Nephron progenitor cell (in vitro differentiated cells): ENCODE data around the gene SELPLG.
A peak's percentile ranks its signal among the peaks of the same experiment; 100 is the strongest.

Experiments used
- DNase-seq: peaks from one replicate; pipeline ENCODE4 v3.0.0; 2021
- H3K27ac Mint-ChIP-seq: 2 replicates; pipeline ENCODE4 v1.8.0; 2021; ENCODE audit warnings: mild to moderate bottlenecking, moderate library complexity, mixed read lengths
- H3K27me3 Mint-ChIP-seq: 2 replicates; pipeline ENCODE4 v1.8.0; 2021; ENCODE audit warnings: mild to moderate bottlenecking, low read depth, mixed read lengths; ENCODE audit not compliant: poor library complexity
- H3K36me3 Mint-ChIP-seq: 2 replicates; pipeline ENCODE4 v1.8.0; 2021; ENCODE audit warnings: low read depth, mixed read lengths
- H3K4me1 Mint-ChIP-seq: 2 replicates; pipeline ENCODE4 v1.8.0; 2021; ENCODE audit warnings: mixed read lengths
- H3K4me3 Mint-ChIP-seq: 2 replicates; pipeline ENCODE4 v1.8.0; 2021; ENCODE audit warnings: mild to moderate bottlenecking, moderate library complexity, mixed read lengths
- H3K9me3 Mint-ChIP-seq: 2 replicates; pipeline ENCODE4 v1.8.0; 2021; ENCODE audit warnings: mild to moderate bottlenecking, moderate library complexity, mixed read lengths
- TF ChIP-seq, protein P1 (sequence below): fragments of 200-600 bp; sonication (generic); IDR thresholded peaks from 2 replicates; pipeline ENCODE4 v1.5.0; 2021; ENCODE audit warnings: antibody characterized with exemption

The SELPLG gene

DNA sequence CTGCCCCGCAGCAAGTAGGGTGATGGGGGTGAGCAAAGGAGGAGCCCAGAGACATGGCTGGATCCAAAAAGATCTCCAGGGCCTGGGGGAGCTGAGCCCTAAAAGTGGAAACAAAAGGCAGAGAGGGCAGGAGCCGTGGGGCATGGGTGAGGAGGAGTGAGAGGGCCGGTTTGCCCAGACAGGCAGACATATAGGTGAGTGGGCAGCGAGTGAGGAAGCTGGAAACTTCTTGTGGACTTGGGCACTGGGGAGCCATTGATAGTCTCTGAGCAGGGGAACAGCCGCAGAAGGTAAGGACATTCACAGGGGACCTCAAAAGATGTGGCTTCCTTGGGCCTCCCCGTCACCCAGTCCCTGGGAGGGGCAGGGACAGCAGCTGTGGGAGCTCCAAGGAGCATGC is 19.1 kb downstream of the SELPLG start:
- no peak overlapping the region for H3K4me3 Mint-ChIP-seq
- DNase-seq = no peak
- TF ChIP-seq, protein P1, sequence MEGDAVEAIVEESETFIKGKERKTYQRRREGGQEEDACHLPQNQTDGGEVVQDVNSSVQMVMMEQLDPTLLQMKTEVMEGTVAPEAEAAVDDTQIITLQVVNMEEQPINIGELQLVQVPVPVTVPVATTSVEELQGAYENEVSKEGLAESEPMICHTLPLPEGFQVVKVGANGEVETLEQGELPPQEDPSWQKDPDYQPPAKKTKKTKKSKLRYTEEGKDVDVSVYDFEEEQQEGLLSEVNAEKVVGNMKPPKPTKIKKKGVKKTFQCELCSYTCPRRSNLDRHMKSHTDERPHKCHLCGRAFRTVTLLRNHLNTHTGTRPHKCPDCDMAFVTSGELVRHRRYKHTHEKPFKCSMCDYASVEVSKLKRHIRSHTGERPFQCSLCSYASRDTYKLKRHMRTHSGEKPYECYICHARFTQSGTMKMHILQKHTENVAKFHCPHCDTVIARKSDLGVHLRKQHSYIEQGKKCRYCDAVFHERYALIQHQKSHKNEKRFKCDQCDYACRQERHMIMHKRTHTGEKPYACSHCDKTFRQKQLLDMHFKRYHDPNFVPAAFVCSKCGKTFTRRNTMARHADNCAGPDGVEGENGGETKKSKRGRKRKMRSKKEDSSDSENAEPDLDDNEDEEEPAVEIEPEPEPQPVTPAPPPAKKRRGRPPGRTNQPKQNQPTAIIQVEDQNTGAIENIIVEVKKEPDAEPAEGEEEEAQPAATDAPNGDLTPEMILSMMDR = no peak
- no peaks in the 10 kb centered on the region for H3K36me3 Mint-ChIP-seq
- H3K27me3 Mint-ChIP-seq = peaks cover 26% of the 10 kb centered on the region
- no peak overlapping the region for H3K27ac Mint-ChIP-seq
- peaks cover 22% of the 10 kb centered on the region for H3K4me1 Mint-ChIP-seq
- H3K9me3 Mint-ChIP-seq = peaks cover 7% of the 10 kb centered on the region

DNA sequence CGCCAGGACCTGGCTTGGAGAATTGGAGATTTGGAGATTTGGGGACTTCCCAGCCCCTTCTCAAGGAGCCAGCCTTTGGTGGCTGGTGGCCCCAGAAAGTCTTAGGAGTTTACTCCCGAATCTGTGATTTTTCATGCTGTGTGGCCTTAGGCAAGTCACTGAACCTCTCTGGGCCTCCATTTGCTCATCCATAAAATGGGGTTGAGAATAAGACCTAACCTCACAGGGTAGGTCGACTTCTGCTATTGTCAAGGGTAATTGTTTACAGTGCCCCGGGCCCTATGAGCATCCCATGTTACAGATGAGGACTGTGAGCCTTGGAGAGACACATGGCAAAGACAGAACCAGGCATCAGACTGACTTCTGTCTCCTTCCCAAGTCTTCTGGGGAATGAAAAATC is 19.7 kb downstream of the SELPLG start:
- TF ChIP-seq, protein P1 = no peak
- no peak overlapping the region for H3K4me3 Mint-ChIP-seq
- peaks cover 7% of the 10 kb centered on the region for H3K9me3 Mint-ChIP-seq
- peaks cover 22% of the 10 kb centered on the region for H3K27me3 Mint-ChIP-seq
- no peak for DNase-seq
- peaks cover 22% of the 10 kb centered on the region for H3K4me1 Mint-ChIP-seq
- no peak overlapping the region for H3K27ac Mint-ChIP-seq
- H3K36me3 Mint-ChIP-seq = no peaks in the 10 kb centered on the region

DNA sequence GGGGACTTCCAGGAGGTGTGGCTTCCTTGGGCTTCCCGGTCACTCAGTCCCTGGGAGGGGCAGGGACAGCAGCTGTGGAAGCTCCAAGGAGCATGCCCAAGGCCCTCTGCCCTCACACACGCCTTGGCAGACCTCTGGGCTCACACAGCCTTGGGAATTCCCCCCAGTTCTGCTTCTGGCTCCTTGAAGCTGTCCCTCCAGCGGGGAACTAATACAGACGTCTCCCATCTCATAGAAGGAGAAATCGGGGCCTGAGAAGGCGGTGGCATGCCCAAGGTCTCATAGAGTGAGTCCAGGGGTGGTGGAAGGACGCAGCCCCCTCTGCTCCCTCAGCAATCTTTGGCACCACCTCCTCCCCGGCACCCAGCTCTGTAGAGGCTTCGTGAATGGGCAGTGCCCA is 20.1 kb downstream of the SELPLG start:
- no peak for DNase-seq
- Mint-ChIP-seq H3K4me3 (no peak overlapping the region), H3K27ac (no peak overlapping the region)

DNA sequence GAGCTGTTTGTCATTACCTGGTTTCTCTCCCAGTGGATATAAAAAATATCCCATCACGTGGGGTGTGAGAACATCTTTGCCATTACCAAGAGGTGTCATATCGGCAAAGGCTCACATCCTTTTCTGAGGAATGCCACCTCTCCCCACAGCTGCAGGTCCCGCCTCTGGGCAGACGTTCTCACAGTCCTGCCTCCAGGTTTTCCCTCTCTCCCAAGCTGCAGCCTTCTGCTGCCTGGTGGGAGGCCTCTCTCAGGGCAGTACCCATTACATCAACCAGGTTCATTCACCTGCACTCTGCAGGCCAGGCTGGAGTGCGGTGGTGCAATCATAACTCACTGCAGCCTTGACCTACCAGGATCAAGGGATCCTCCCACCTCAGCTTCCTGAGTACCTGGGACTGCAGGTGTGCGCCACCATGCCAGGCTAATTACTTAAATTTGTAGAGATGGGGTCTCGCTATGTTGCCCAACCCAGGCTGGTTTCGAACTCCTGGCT is 20.9 kb downstream of the SELPLG start:
- peaks cover 19% of the 10 kb centered on the region for H3K4me1 Mint-ChIP-seq
- TF ChIP-seq, protein P1 = no peak

More for the DNA sequence above, 20.1 kb downstream of the SELPLG start:
- H3K9me3 Mint-ChIP-seq = peaks cover 7% of the 10 kb centered on the region
- peaks cover 18% of the 10 kb centered on the region for H3K4me1 Mint-ChIP-seq
- TF ChIP-seq, protein P1 = no peak
- H3K36me3 Mint-ChIP-seq = no peaks in the 10 kb centered on the region
- peaks cover 20% of the 10 kb centered on the region for H3K27me3 Mint-ChIP-seq

DNA sequence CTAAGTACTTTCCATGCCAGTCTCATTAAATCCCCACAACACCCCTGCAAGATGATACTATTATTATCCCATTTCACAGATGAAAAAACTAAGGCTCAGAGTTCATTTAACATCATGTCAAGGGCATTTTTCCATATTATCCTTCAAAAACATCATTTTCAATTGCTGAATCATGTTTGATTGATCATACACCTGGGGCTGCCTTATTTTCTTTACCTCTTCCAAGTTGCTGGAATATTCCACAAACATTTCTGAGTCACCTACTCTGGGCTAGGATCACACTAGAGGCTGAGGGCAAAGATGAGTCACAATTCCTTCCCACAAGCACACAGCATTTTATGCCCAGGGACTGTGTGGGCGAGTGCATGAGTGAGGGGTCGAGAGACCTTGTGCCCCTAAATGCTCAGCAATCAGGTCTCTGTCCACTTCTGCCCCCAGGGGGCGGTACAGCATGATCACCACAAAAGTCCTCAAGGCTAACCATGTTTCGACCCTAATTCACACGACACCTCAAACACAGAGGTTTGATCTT is 21.7 kb downstream of the SELPLG start:
- TF ChIP-seq, protein P1 = peak; percentile 26
- Mint-ChIP-seq H3K27ac (no peak overlapping the region), H3K27me3 (peaks cover 13% of the 10 kb centered on the region), H3K9me3 (peaks cover 7% of the 10 kb centered on the region), H3K4me3 (no peak overlapping the region), H3K4me1 (peaks cover 26% of the 10 kb centered on the region), H3K36me3 (no peaks in the 10 kb centered on the region)
- DNase-seq = peak; percentile 37

More for the DNA sequence above, 20.9 kb downstream of the SELPLG start:
- Mint-ChIP-seq H3K27me3 (peaks cover 14% of the 10 kb centered on the region), H3K9me3 (peaks cover 7% of the 10 kb centered on the region), H3K36me3 (no peaks in the 10 kb centered on the region), H3K27ac (no peak overlapping the region), H3K4me3 (no peak overlapping the region)
- DNase-seq = no peak
